ENCODE results near the gene DPM2.

Gene DPM2

DNA sequence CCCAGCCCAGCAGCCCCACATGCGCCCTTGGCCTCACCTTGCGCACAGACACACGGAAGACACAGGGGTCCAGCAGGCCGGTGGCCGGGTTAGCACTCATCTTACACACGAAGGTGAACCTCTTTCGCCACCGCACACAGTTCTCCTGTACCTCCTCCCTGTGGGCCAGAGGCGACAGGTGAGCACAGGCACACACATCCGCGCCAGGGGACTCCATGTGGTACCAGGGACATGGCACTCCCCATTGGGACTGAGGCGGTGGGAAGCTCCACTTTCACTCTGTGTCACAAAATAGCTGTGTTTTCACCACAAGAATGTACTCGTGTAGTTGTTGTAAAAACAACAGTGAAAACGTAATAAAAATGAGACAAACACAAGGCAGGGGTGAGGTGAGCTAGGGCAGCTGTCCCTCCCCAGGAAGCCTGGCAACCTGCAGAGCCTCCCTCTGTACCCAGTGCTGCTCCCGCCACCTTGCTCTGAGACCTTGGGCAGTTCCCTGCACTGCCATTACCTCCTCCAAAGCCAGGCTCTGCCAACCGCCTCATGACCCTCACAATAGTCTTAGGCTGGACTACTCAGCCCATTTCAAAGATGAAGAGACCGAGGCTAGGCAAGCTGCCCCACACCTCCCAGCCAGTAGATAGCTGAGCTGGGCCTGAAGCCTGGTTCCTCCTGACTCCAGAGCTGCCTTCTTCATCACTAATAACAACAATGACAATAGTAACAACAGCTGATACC lies 16.3 kb upstream of the DPM2 start:
- no peak for DNase-seq

GRCh38 chr9:127953154-127953553 lies 15.5 kb upstream of the DPM2 start:
- no peak for DNase-seq

DNA sequence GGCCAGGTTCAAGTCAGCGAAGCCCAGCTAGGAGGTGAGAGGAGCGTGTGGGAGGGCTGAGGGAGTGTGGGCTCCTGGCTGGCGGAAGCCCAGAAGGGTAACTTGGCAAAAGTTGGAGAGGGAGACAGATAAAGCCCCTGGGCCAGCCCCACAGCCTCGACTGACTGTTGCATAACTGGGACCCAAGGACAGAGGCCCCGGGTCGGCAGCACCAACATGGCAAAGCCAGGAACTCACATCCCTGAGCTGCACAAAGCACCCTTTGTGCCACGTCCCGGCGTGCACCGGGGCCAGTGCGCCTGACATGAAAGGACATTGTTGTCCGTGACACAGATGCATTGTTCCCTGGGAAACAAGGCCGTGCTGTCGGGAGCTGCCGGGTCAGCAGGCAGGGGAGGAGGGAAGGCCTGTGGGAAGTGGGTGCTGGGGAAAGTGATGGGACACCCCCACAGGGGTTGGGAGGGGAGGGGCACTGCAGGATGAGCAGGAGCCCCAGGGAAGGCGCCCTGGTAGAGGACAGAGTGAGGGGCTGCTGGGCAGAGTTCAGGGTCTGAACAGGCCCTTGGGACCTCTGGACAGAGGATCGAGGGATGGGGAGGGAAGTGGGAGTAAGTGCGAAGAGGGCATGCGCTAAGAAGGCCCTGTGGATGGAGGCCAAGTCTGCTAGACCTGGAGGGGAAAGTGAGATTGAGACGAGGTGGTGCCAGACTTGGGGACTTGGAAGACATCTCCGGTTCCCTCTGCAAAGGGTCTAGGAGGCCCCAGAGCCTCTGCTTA lies 13.0 kb upstream of the DPM2 start:
- DNase-seq, result no peak

DNA sequence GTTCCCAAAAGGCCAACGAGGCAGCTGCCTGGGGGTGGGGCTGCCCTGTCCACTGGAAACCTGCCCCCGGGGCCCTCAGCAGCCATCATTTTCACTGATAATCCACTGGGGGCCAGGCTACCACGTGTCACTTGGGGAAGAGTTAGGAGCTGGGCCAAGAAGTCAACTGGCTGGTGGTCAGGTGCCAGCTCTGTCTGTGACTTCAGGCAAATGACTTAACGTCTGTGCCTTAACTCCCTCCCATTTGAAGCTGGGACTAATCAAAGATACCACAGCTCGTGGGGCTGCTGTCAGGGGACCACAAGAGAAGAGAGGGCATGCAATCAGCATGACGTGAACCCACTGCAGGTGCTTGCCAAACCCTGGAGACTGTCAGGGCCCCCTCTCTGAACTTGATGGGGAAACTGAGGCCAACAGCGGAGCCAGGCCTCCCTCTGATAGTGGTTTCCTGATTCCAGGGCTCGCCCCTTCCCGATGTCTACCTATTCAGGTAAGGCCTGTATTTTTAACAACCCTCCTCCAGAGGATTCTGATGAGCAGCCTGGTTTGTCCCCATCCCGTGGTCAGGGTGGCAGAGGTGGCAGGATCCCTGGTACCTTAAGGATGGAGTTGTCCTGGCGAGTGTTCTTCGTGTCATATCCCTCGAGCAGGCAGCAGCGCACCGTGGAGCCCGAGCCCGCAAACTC lies 12.3 kb upstream of the DPM2 start:
- DNase-seq, result no peak

DNA sequence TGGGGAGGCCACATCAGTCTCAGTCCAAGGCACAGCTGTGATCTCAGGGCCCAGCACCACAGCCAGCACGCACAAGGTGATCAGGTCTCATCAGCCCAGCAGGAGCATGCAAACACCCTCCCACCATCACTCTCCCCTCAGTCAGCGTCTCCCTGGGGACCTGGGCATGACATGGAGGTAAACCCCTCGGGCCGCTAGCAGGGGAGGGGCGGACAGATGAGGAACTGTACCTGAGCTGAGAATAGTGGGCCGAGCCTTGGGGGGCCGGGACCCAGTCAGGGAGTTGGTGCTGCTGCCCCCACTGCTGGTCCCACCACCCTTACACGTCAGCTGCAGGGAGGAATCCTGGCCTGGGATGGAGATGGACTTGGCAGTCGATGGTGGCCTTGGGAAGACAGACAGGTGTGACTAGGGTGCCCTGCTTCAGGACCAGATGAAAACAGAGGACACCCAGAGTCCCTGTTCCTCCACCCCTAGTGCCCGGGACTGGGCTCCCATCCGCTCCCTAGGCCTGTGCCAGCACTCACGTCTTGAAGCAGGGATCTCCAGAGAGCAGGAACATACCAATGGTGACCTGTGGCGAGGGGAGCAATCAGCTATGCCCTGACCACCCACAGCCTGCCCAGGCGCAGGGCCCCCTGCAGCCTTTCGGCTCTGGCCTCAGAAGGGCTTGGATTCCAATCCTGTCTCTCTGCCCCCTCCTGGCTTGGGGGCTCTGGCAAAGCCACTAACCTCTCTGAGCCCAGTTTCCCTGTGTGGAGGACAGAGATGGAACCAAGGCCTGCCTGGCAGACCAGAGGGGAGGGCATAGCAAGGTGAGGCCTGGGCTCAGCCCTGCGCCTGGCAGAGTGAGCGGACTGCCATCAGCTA lies 10.4 kb upstream of the DPM2 start:
- no peak for DNase-seq

DNA sequence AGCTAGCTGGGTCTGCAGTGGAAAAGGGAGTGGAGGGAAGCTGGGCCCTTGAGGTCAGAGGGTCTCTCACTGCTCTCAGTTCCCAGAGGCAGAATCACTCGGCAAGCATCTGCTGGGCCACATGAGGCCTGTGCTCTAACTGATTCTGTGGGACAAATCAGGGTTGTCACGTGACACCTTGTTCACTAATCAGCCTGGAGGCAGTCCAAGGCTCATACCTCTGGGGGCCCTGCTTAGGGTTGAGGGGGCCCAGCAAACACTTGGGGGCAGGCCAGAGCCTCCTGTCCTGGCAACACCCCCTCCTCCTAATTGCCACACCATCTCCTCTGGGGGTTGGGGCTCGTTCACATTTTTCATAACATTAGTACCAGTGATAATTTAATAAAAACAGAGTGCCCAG lies 9.1 kb upstream of the DPM2 start:
- no peak for DNase-seq

GRCh38 chr9:127945942-127946341 lies 8.3 kb upstream of the DPM2 start:
- DNase-seq, result no peak

- no peak for DNase-seq
These were observed 7.7 kb upstream of the DPM2 start for GRCh38 chr9:127945338-127945737.

DNA sequence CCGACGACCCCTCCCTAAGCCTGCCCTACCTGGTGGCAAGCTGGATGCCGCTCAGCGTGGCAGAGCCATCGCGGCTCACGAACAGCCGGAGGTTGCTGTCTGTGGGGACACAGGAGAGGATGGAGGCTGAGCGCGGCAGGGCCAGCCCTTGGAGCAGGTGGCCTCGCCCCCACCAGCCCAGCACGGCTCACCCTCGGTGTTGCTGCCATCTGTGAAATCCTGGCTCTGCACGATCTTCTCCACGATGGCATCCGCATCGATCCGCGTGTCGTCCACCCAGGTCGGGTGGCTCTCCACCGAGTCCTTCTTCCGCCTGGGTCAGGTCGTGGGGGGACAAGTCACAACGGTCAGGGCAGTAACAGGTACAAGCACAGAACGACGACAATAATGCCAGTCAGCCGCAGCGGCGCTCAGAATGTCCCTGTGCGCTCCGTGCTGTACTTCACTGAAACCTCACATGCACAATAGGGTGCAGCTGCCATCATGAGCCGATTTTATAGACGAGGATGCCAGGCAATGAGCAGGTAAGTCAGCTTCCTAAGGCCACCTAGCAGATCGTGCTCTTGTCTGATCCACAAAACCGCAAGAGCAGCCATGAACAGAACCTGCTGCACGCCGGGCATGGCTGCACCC lies 7.0 kb upstream of the DPM2 start:
- DNase-seq, result no peak

- DNase-seq, result peak; percentile 87
These were observed 6.1 kb upstream of the DPM2 start for GRCh38 chr9:127943731-127944144.

DNA sequence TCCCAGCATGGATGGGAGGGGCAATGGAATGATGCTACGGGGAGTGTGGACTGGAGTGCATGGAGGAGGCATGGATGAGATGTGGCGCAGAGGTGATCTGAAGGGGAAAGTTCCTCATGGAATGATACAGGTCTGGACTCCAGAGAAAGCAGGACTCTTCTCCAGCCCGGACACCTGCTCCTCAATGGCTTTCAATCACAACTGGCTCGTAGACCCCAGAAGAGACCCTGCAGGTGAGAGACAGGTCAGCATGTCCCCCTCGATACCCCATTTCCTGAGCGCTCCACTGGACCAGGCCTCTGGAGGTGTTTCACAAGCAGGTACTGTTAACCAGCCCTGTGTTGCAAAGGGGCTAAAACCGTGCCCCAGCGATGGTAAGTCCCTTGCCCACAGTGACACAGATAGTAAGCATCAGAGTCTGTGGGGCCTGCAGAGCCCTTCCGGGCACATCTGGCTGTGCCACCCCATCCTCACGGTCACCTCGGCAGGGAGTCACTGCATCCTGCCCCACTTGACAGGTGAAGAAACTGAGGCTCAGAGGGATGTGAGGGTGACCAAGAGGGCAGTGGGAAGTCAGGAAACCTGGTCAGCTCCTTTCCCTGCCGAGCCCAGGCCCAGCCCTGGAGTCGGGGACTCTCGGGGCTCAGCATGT lies 5.5 kb upstream of the DPM2 start:
- DNase-seq, result no peak

DNA sequence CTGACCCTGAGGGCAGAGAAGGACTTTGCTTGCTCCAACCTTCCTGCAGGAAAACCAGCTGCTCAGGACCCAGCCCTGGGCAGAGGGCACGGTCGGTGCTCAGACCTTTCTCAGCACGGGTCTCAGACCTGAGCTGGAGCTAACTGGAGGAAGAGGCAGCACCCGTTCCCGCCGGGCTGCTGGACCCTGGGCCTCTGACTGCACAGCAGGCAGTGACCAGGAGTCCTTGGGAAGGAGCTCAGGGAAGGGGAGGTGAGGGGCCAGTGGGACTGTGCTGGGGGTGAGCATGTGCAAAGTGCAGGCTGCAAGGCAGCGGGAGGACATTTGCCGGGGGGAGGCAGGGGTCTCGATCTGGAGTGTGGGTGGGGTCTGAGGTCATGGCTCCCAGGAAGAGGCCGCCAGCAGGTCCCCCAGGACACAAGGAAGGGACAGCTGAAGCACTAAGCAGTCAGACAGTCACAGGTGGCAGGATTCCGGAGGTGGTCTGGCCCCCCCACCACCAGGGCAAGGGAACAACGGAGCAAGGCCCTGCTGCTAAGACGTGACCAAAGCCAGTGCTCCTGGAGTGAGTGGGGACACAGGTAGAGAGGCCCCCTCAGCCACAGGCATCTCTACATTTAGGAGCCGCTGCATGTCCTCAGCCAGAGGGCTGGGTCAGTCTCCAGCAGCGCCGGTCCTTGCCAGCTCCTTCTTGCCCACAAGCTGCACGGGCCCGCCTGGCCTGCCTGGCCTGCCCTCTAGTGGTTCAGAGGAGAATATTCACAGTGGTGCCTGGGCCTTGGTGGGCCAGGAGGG lies 4.8 kb upstream of the DPM2 start:
- peak; percentile 56 for DNase-seq

- no peak for DNase-seq
These were observed 4.2 kb upstream of the DPM2 start for GRCh38 chr9:127941961-127942215.

- DNase-seq, result no peak
These were observed 3.7 kb upstream of the DPM2 start for GRCh38 chr9:127941062-127941960.

DNA sequence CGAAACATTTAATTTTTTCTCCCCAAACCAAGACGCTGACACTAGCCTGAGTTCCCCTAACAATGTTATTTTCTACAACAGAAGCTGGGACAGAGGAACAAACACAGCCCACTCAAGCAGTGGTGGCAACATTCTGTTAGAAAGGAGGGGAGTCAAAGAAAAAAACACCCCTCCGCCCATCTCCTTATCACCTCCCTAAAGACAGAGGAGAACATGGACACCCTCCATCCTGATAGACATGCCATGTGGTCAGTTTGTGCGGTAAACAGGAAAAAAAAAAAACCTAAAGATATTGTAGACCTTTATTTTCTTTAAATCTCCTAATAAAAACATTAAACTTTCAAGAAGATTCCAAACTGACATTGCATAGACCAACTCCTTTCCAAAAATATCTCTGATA lies 2.9 kb upstream of the DPM2 start:
- DNase-seq, result no peak

GRCh38 chr9:127938298-127938690 lies 640 bp upstream of the DPM2 start:
- DNase-seq, result no peak

DNA sequence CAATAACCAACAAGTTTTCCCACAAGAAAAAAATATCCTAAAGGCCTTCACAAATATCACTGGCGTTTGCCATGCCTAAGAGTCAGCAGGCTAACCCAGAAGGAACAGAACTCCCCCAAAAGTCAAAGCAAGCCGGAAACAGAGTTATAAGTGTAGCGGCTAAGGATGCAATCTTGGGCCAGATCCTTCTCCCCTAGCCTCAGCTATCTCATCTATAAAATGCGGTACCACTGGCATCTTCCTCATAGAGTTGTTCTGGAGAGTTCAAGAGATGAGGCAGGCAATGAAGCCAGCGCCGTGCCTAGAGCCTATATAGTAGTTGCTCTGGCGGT lies 632 bp downstream of the DPM2 start:
- DNase-seq, result no peak

- DNase-seq, result no peak
These were observed 1.3 kb downstream of the DPM2 start for GRCh38 chr9:127936347-127936852.

- DNase-seq, result no peak
These were observed 1.9 kb downstream of the DPM2 start for GRCh38 chr9:127935765-127936221.

GRCh38 chr9:127934986-127935385 lies 2.7 kb downstream of the DPM2 start:
- no peak for DNase-seq

All from inflammatory macrophage treated with lipopolysaccharide for 4 hours (primary cell).